HG03565 (cell line): ENCODE data around the gene DCAF7.

Experiments
- ATAC-seq: cut with Tn5 transposase; IDR thresholded peaks from one replicate; pipeline ENCODE4 v1.9.1; 2021; ENCODE audit warnings: mild to moderate bottlenecking, moderate library complexity; ENCODE audit not compliant: unreplicated experiment

DCAF7 gene

GRCh38 chr17:63543822-63544420 is 6.4 kb upstream of the DCAF7 start:
- ATAC-seq, result no peak

GRCh38 chr17:63544467-63545301 is 5.6 kb upstream of the DCAF7 start:
- no peak for ATAC-seq

DNA sequence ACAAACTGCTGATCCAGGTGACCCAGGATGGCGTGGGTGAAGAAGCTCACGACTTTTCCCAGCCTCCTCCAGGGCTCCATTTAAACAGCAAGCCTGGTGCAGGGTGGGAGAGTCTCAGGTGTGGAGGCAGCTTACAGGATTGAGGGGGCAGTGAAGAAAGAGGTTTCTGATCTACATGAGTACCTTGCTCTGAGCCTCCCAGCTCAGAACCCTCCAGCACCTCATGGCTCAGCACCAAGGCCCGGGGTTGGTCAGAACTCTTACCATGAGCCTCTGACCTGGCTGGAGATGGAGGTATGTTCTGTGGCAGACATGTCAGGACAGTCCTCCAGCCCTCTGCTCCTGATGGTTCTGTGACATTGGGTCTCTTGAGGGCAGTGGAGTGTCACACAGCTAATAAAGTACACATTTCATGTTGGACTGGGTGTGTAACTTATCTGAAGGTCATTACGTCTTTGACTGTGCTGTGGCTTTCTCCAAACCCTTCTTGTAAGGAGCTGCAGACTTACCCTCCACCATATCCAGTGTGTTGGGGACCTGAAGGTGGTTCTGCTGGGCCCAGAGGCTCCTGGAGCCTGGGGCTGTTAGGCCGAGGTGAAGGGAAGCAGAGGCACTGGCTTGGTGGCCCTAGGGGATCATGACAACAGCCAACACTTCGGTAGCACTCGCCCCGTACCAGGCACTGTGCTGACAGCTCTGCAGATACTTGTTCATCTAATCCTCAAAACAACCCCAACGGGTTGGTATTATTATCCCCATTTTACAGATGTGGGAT is 3.8 kb upstream of the DCAF7 start:
- ATAC-seq, result no peak

GRCh38 chr17:63547083-63547523 is 3.2 kb upstream of the DCAF7 start:
- no peak for ATAC-seq

- ATAC-seq, result no peak
These were observed 860 bp upstream of the DCAF7 start for GRCh38 chr17:63549289-63549945.

DNA sequence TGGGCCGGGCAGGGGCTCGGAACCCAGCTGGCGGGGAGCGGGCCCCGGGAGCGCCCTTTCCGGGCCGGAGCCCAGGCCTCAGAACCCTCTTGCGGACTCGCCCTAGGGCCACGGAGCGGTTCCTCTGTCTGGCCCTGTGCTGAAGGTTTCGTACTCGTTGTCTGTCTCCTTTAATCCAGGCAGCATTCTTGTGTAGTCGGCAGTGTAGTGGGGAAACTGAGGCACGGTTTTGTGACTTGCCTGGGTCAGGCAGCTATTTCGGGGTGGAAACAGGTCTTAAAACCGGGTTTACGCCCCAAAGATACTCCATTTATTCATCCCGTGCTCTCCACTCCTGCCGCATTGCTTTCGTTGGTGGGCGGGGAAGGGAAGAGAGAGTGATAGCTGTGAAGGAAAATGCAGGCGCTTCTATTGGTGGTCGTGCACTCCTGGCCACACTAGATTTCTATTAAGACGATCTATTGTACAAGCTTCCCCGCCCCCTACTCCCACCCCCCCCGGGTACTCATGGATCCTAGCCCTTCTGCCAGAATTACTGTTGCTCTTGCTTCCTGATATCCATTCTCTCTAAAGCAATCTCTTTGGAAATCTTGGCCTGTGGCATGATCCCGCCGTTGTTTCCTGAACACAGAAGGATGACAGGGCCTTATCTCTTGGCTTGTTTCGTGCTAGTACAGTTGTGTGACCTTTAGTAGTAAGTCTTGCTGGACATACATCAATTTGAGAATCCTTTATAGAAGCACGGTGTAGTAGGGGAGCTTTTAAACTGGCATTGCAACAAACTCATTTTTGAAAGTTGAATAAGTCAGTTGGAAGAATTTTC is 751 bp downstream of the DCAF7 start:
- ATAC-seq, result no peak

- ATAC-seq, result no peak
These were observed 1.9 kb downstream of the DCAF7 start for GRCh38 chr17:63552211-63552610.

DNA sequence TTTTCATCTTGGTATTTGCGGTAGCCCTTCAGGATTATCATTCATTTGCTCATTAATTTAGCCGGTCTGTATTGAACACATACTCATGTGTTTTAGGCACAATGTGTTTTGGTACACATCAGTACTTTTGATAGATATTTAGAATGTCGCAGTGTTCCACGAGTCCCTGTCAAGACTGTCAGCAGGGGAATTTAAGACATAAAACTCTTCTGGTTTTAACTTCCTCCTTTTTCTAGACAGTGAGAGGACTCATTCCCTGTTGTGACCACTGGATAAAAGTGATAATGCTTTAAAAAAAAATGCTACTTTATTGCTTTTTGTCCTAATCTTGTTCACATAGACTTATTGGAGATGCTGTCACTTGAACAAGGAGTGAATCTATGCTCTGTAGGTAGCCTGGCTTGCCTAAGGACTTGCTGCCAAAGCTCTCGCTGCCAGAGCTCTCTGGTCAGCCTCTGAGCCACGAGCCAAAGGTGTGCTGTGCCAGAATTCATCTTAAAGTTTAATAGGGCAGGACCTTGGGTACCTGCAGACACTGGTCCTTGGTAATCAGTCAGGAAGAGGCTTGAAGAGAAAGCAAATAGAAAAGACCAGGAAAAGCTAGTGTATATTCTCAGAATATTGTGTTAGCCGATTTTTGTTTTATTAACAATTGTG is 5.4 kb downstream of the DCAF7 start:
- ATAC-seq, result no peak

GRCh38 chr17:63557416-63557815 is 7.1 kb downstream of the DCAF7 start:
- ATAC-seq, result no peak

DNA sequence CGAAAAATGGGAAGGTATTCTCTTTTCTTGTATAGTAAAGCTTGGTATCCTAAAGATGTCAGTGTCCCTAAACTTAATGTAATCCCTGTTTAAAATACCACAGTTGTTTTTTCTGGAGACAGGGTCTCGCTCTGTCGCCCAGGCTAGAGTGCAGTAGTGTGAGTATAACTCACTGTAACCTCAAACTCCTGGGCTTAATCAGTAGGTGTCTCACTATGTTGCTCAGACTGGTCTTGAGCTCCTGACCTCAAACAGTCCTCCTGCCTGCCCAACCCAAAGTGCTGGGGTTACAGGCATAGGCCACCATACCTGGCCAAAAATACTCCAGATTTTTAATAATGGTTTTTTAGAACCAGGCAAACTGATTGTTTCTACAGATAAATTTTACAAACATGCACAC is 8.2 kb downstream of the DCAF7 start:
- no peak for ATAC-seq

GRCh38 chr17:63561819-63562218 is 11.5 kb downstream of the DCAF7 start:
- ATAC-seq, result no peak

DNA sequence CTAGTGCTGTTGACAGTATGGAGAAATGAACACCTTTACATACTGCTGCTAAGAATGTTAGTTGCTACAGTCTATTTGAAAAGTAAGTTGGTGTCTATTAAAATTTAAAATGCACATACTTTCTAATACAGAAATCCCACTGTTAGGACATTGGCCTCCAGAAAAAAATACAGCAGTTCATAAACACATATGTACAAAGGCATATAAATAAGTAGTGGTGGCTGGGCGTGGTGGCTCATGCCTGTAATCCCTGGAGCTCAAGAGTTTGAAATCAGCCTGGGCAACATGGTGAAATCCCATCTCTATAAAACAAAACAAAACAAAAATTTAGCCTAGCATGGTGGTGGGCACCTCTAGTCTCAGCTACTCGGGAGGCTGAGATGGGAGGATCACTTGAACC is 13.1 kb downstream of the DCAF7 start:
- ATAC-seq, result no peak

DNA sequence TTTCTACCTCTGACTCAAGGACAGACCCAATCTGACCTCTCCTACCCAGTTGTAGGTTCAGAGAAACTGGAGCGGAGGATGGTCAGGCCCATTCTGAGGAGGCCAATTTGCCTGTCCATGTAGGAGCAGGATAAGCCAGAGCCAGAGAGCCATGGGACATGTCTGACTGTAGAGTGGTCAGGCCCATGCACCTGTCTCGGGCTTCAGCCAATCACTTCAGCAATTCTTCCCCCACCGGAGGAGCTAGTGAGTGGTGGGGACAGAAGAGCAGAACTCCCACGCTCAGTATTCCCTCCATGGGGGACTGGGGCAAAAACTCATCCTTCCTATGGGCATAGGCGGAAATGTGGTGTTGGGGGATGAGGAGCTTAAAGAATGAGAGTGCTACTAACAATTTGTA is 14.3 kb downstream of the DCAF7 start:
- ATAC-seq, result no peak

DNA sequence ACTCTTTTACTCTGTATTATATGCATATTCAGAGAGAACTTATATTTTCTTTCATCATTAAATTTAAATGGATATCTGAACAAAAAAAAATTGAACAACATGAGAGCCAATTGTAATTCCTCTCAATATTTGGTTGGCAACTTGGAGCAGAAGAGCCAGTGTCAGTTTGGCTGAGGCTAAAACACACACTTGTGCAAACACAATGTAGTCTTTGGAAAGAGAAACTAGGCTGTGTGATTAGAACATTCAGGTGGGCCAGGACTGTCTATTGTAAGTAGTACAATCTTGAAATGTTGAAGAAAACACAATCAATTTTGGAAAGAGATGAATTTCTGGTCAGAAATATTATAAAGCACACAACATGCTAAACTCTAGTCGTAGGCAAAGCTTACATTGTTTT is 17.0 kb downstream of the DCAF7 start:
- ATAC-seq, result no peak

- ATAC-seq, result no peak
These were observed 18.3 kb downstream of the DCAF7 start for GRCh38 chr17:63568563-63568962.

GRCh38 chr17:63571632-63572310 is 21.5 kb downstream of the DCAF7 start:
- no peak for ATAC-seq

DNA sequence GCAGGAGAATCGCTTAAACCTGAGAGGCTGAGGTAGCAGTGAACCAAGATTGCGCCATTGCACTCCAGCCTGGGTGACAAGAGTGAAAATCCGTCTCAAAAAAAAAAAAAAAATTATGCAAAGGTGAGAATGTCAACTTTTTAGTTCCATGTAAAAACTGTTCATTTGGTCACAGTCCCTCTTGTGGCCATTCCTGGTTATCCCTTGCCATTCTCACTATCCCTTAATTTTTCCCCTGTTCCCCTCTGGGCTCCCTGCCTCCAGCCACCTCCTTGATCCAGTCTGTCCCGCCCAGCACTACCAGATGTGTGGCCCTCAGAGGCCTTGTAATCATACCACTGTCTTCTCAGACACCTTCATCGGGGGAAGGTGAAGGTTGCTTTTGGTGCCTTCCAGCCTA is 23.4 kb downstream of the DCAF7 start:
- no peak for ATAC-seq

- no peak for ATAC-seq
These were observed 27.9 kb downstream of the DCAF7 start for GRCh38 chr17:63578027-63578768.

DNA sequence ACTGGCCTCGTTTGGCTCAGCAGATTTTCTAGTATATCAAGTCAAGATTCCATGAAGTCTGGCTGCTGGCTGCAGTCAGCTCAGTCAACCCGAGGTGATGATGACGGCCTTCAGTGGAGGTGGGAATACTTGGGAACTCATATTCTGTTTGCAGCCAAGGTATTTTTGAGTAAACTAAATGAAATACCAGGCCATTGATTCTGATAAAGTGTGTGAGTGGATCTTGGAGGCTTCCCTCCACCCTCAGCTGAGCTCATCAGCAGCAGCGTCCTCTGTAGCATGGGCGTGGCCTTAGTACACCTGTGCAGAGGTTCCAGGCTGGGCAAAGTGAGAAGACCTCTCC is 28.5 kb downstream of the DCAF7 start:
- no peak for ATAC-seq
